Adrenal gland (tissue), 12 donors: ENCODE results near the gene EIF3J. TPM values are rescaled to one million over a fixed set of nuclear protein-coding genes. Genes with fewer than 3 reads are reported as not detected.

ENCODE experiments used
- DNase-seq, 7 donors: peaks; one replicate each; pipeline ENCODE4 v3.0.0-alpha.2; 2019 to 2020
- H3K27ac ChIP-seq, 5 donors: fragments of 200-600 bp; sonication (generic) in 4 of 5; 1 replicate in 3 of 5; 2 replicates in 2 of 5; pipeline versions ENCODE4 v1.5.1 to v1.8.0; 2016 to 2020; ENCODE audit warnings: mild to moderate bottlenecking in 1 of 5
- H3K27me3 ChIP-seq: fragments of 200-600 bp; 2 replicates; pipeline ENCODE4 v1.8.0; 2021
- H3K36me3 ChIP-seq, 2 donors: fragments of 200-600 bp; replicated peaks in 1 of 2; 1 replicate in 1 of 2; 2 replicates in 1 of 2; pipeline versions ENCODE4 v1.5.1 to v1.8.0; 2018 to 2022
- H3K4me1 ChIP-seq, 2 donors: fragments of 200-600 bp; replicated peaks in 1 of 2; 1 replicate in 1 of 2; 2 replicates in 1 of 2; pipeline versions ENCODE4 v1.5.1 to v1.8.0; 2018 to 2021
- H3K4me3 ChIP-seq, 4 donors: fragments of 200-600 bp; sonication (generic) in 3 of 4; one replicate each; pipeline ENCODE4 v1.5.1; 2016 to 2018
- H3K9me3 ChIP-seq, 3 donors: fragments of 200-600 bp; sonication (generic) in 1 of 3; replicated peaks in 1 of 3; 1 replicate in 2 of 3; 2 replicates in 1 of 3; pipeline versions ENCODE4 v1.5.1 to v1.8.0; 2016 to 2021
- POLR2A ChIP-seq, 2 donors: fragments of 450-650 bp; IDR thresholded peaks; one replicate each; pipeline ENCODE4 v1.6.1; 2017; ENCODE audit warnings: antibody characterized with exemption in 2 of 2, mild to moderate bottlenecking in 2 of 2, moderate library complexity in 1 of 2
- WGBS, 4 donors: extraction: QIAGEN DNeasy Blood & Tissue Kit in 2 of 4; methylation state at CpG; one replicate each; pipeline versions ENCODE4 v1.1.5 to v1.1.7; 2013 to 2017; 5-methylcytosine and 5-hydroxymethylcytosine counted together
- intact Hi-C, 2 donors: fragments of 100-400 bp; cut with DNase I; formaldehyde crosslinking; loops; one replicate each; pipeline versions ENCODE4 v1.14.1 to v1.15.0; 2022 to 2023
- polyA plus RNA-seq, 3 donors: library from polyadenylated mRNA; stranded (reverse); fragments of 200-250 nt in 2 of 3; fragments of 350-450 nt in 1 of 3; fragmentation: Illumina TruSeq in 1 of 3; extraction: RNeasy Lipid Tissue Mini Kit (QIAGEN cat#74804) in 1 of 3; gene quantifications; one replicate each; pipeline ENCODE4 v1.2.3, GENCODE V29; 2013 to 2014
- total RNA-seq, 9 donors: library from RNA; depleted of rRNA in 4 of 9; stranded (reverse); fragments of >200 nt in 4 of 9; fragments of 120-200 nt in 1 of 9; fragmentation: NEBNext Ultra II Directional in 1 of 9; extraction: Animal tissue kit (Norgen Biotek cat#: 25700) in 1 of 9; gene quantifications; one replicate each; pipeline versions ENCODE4 v1.1.0 to v1.2.4, GENCODE V29; 2013 to 2023
- TF ChIP-seq, protein P1 (sequence below), 6 experiments: fragments of 450-650 bp in 4 of 6; fragments of 200-600 bp in 2 of 6; sonication (generic) in 1 of 6; IDR thresholded peaks; 1 replicate in 5 of 6; 2 replicates in 1 of 6; pipeline versions ENCODE4 v1.5.1 to v1.8.0; 2016 to 2021; ENCODE audit warnings: antibody characterized with exemption in 6 of 6, mild to moderate bottlenecking in 2 of 6, moderate library complexity in 1 of 6
- donor health status: healthy with polysubstance abuse.
- donor health status: Bipolar disorder and iron deficiency.
- donor health status: DM: yes; HTN: yes; CAD: no.
- donor health status: DM: no; HTN: no; CAD: no.
- donor health status: DM: no; HTN: no; CAD: no.
- donor health status: DM: yes; HTN: yes; CAD: no.

EIF3J gene
- total and polyA plus RNA-seq, 12 donors, result 21.4 to 178 (median 53.8) TPM

DNA sequence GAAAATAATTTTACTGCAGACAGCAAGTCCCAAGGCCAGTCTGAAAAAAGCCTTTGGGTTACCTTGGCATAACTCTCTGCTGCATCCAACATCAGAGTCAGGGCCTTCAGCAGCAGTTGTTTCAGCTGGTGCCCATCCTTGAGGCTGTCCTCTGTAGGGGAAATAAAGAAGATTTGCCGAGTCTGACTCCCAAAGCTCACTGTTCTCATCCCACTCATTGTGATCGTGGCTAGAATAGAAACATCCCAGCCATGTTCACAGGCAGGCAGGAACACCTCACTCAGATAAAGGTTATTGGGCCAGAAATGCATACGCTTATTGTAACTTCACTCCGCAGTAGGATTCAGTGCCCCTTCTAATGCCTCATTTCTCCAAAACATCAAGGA lies 29.2 kb downstream of the EIF3J start:
- Histone ChIP-seq H3K4me1 (no peaks in the 10 kb centered on the region), H3K27me3 (no peaks in the 10 kb centered on the region), H3K4me3 (no peak overlapping the region), H3K36me3 (peaks cover 0 to 78% of the 10 kb centered on the region in 2 donors), H3K27ac (peak overlapping the region in 1 of 5 donors; percentile 26), H3K9me3 (no peaks in the 10 kb centered on the region)
- TF ChIP-seq POLR2A (IDR thresholded peaks at IDR 0.05), result no peak
- TF ChIP-seq, protein P1, sequence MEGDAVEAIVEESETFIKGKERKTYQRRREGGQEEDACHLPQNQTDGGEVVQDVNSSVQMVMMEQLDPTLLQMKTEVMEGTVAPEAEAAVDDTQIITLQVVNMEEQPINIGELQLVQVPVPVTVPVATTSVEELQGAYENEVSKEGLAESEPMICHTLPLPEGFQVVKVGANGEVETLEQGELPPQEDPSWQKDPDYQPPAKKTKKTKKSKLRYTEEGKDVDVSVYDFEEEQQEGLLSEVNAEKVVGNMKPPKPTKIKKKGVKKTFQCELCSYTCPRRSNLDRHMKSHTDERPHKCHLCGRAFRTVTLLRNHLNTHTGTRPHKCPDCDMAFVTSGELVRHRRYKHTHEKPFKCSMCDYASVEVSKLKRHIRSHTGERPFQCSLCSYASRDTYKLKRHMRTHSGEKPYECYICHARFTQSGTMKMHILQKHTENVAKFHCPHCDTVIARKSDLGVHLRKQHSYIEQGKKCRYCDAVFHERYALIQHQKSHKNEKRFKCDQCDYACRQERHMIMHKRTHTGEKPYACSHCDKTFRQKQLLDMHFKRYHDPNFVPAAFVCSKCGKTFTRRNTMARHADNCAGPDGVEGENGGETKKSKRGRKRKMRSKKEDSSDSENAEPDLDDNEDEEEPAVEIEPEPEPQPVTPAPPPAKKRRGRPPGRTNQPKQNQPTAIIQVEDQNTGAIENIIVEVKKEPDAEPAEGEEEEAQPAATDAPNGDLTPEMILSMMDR (IDR thresholded peaks at IDR 0.05), result no peak
- DNase-seq, result peak in 1 of 7 donors; percentile 29
- intact Hi-C loops, result no loop called here
- WGBS, 4 donors, result 68 to 86% (median 69%) methylated on average over 2 to 4 of the region's 4 CpGs

DNA sequence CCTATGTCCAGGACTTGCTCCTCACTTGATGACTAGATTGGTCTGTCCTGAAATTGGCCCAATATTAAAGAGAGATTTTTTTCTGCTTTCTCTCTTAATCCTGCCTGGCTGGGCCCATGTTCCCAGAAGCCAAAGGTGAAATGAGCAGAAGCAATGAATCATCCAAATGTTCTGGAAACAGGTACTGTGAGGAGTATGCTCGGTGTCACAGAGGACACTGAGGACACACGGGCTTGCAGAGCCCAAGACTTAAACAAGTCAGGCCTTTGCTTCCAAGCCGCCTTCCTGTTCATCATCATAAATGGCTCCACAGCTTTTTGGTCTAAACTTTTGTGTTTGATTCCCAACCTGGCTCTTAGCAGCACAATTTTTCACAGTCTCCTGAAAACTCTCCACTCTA lies 31.4 kb downstream of the EIF3J start:
- H3K4me3 ChIP-seq, result no peak overlapping the region
- H3K36me3 ChIP-seq, result peaks cover 0 to 72% of the 10 kb centered on the region in 2 donors
- H3K4me1 ChIP-seq, result no peaks in the 10 kb centered on the region
- DNase-seq, result no peak
- H3K27ac ChIP-seq, result no peak overlapping the region
- H3K27me3 ChIP-seq, result no peaks in the 10 kb centered on the region
- H3K9me3 ChIP-seq, result no peaks in the 10 kb centered on the region
- TF ChIP-seq POLR2A (IDR thresholded peaks at IDR 0.05), result no peak
- TF ChIP-seq, protein P1 (IDR thresholded peaks at IDR 0.05), result no peak
- intact Hi-C loops, result no loop called here
- WGBS, 4 donors, result 75 to 89% (median 81%) methylated on average over 3 of the region's 3 CpGs

DNA sequence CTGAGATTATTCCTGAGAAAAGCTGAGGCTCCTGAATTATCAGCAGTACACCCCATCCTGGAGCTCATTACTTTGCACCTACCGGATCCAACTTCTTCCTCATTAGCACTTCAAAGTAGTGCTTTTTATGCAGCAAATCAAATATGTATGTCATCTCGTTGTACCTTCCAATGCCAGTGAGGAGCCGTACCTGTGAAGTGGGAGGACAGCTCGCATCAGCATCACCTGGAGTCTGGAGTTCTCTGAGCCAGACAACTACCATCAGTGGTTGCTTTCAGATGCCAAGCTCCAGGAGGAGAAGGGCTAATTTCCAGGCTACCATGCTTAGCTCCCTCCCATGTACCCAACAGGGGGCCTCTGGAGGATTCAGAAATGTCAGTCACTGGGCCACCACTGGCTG lies 32.4 kb downstream of the EIF3J start:
- DNase-seq, result no peak
- H3K36me3 ChIP-seq, result peaks cover 0 to 63% of the 10 kb centered on the region in 2 donors
- WGBS, 4 donors, result 96 to 98% (median 97%) methylated on average over 4 of the region's 4 CpGs
- H3K4me3 ChIP-seq, result no peak overlapping the region
- H3K4me1 ChIP-seq, result no peaks in the 10 kb centered on the region
- H3K27me3 ChIP-seq, result no peaks in the 10 kb centered on the region
- no peak for TF ChIP-seq POLR2A (IDR thresholded peaks at IDR 0.05)
- TF ChIP-seq, protein P1 (IDR thresholded peaks at IDR 0.05), result no peak
- no peaks in the 10 kb centered on the region for H3K9me3 ChIP-seq
- no peak overlapping the region for H3K27ac ChIP-seq
- intact Hi-C loops, result no loop called here

DNA sequence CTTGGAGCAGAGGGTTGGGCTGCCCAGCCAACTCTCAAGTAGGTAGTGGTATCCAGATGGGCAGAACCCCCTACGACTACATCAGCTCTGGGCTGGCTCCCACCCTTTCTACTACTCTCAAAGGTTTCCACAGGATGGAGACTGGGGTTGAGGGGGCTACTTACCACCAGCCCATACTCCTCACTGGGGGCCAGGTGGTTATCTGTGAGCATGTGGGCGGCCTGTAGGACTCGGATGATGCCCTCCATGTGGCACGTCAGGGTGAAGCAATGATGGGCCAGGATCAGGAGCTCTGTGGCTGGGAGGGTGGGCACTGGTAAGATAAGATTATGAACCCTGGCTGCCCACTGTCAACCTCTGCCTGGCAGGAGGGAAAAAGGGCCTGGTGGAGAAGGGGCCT lies 33.4 kb downstream of the EIF3J start:
- Histone ChIP-seq H3K27me3 (no peaks in the 10 kb centered on the region), H3K4me1 (no peaks in the 10 kb centered on the region), H3K9me3 (no peaks in the 10 kb centered on the region), H3K4me3 (no peak overlapping the region), H3K36me3 (peaks cover 0 to 53% of the 10 kb centered on the region in 2 donors), H3K27ac (no peak overlapping the region)
- 93 to 98% (median 95%) methylated on average over 2 to 4 of the region's 4 CpGs for WGBS, 4 donors
- TF ChIP-seq, protein P1 (IDR thresholded peaks at IDR 0.05), result no peak
- no peak for TF ChIP-seq POLR2A (IDR thresholded peaks at IDR 0.05)
- DNase-seq, result no peak
- intact Hi-C loops, result loop anchor here in 1 of 2 donors (10.0 kb wide), 1 partner anchor 164 kb away; the partner anchor contains the start of gene TRIM69
